Spleen (tissue), 11 donors: ENCODE data around the gene ACP3. TPM values are rescaled to one million over a fixed set of nuclear protein-coding genes. Genes with fewer than 3 reads are reported as not detected.

Experiments
- DNase-seq: peaks from one replicate; pipeline ENCODE4 v3.0.0-alpha.2; 2020
- H3K27ac ChIP-seq, 8 donors: fragments of 200-600 bp; sonication (generic) in 7 of 8; 1 replicate in 4 of 8; 2 replicates in 4 of 8; pipeline versions ENCODE4 v1.5.0 to v1.8.0; 2016 to 2021; ENCODE audit warnings: inconsistent platforms in 4 of 8, mild to moderate bottlenecking in 4 of 8, moderate library complexity in 1 of 8
- H3K27me3 ChIP-seq, 7 donors: fragments of 200-600 bp; sonication (generic) in 6 of 7; replicated peaks in 1 of 7; 1 replicate in 4 of 7; 2 replicates in 3 of 7; pipeline versions ENCODE4 v1.5.0 to v1.8.0; 2016 to 2021; ENCODE audit warnings: inconsistent platforms in 3 of 7, mild to moderate bottlenecking in 1 of 7
- H3K36me3 ChIP-seq, 6 donors: fragments of 200-600 bp; sonication (generic) in 5 of 6; 1 replicate in 4 of 6; 2 replicates in 2 of 6; pipeline versions ENCODE4 v1.5.0 to v1.8.0; 2016 to 2021; ENCODE audit warnings: inconsistent platforms in 2 of 6
- H3K4me1 ChIP-seq, 6 donors: fragments of 200-600 bp; sonication (generic) in 5 of 6; 1 replicate in 3 of 6; 2 replicates in 3 of 6; pipeline versions ENCODE4 v1.5.0 to v1.8.0; 2016 to 2021; ENCODE audit warnings: inconsistent platforms in 3 of 6
- H3K4me3 ChIP-seq, 8 donors: fragments of 200-600 bp; sonication (generic) in 7 of 8; 1 replicate in 4 of 8; 2 replicates in 4 of 8; pipeline versions ENCODE4 v1.5.0 to v1.8.0; 2016 to 2021; ENCODE audit warnings: inconsistent platforms in 4 of 8, mild to moderate bottlenecking in 4 of 8, moderate library complexity in 2 of 8
- H3K9me3 ChIP-seq, 8 donors: fragments of 200-600 bp; sonication (generic) in 7 of 8; 1 replicate in 4 of 8; 2 replicates in 4 of 8; pipeline versions ENCODE4 v1.5.0 to v1.8.0; 2016 to 2021; ENCODE audit warnings: inconsistent platforms in 4 of 8
- POLR2A ChIP-seq, 3 donors: fragments of 450-650 bp; IDR thresholded peaks; one replicate each; pipeline ENCODE4 v1.5.1; 2017; ENCODE audit warnings: antibody characterized with exemption in 3 of 3, mild to moderate bottlenecking in 1 of 3
- POLR2AphosphoS5 ChIP-seq, 3 donors: sonication (generic); formaldehyde crosslinking; IDR thresholded peaks; one replicate each; pipeline ENCODE4 v1.5.1; 2017; ENCODE audit warnings: antibody characterized with exemption in 3 of 3
- WGBS, 5 donors: extraction: QIAGEN DNeasy Blood & Tissue Kit in 3 of 5; methylation state at CpG; one replicate each; pipeline versions ENCODE4 v1.1.5 to v1.1.7; 2013 to 2018; 5-methylcytosine and 5-hydroxymethylcytosine counted together
- intact Hi-C: fragments of 100-400 bp; cut with DNase I; formaldehyde crosslinking; loops from one replicate; pipeline ENCODE4 v1.15.0; 2023; ENCODE audit warnings: low total_unique reads
- polyA plus RNA-seq, 3 donors: library from polyadenylated mRNA; stranded (reverse); fragments of 200-250 nt; gene quantifications; one replicate each; pipeline ENCODE4 v1.2.1, GENCODE V29; 2013
- total RNA-seq, 7 donors: library from RNA; depleted of rRNA in 3 of 7; stranded (reverse); fragments of >200 nt in 3 of 7; fragmentation: NEBNext Ultra II Directional in 4 of 7; extraction: Animal tissue kit (Norgen Biotek cat#: 25700) in 4 of 7; gene quantifications; one replicate each; pipeline versions ENCODE4 v1.1.0 to v1.2.1, GENCODE V29; 2016 to 2021
- TF ChIP-seq, protein P1 (sequence below), 11 experiments: fragments of 200-600 bp in 7 of 11; fragments of 450-650 bp in 4 of 11; sonication (generic) in 4 of 11; IDR thresholded peaks in 8 of 11; conservative IDR thresholded peaks in 3 of 11; 1 replicate in 7 of 11; 2 replicates in 4 of 11; pipeline versions ENCODE4 v1.4.0 to v1.8.0; 2016 to 2021; ENCODE audit warnings: antibody characterized with exemption in 11 of 11, inconsistent platforms in 4 of 11, mild to moderate bottlenecking in 1 of 11
- donor health status: healthy with polysubstance abuse.
- donor health status: DM: no; HTN: no; CAD: no; lungs with moderate emphysema.
- donor health status: DM: no; HTN: no; CAD: no.
- donor health status: Bipolar disorder and iron deficiency.
- donor health status: healthy.
- donor health status: DM: no; HTN: no; CAD: no.
- donor health status: DM: yes; HTN: yes; CAD: no.

ACP3 gene
- total and polyA plus RNA-seq, 10 donors: 0.09 to 16.3 (median 5.4) TPM

GRCh38 chr3:132332508-132332907 is 15.3 kb downstream of the ACP3 start:
- H3K36me3 ChIP-seq: peaks cover 0 to 39% (median 0%) of the 10 kb centered on the region in 6 donors
- H3K27me3 ChIP-seq: no peaks in the 10 kb centered on the region
- intact Hi-C loops: no loop called here
- 59 to 80% (median 70%) methylated on average over 1 of the region's 1 CpG for WGBS, 5 donors
- H3K4me1 ChIP-seq: no peaks in the 10 kb centered on the region
- H3K27ac ChIP-seq: no peak overlapping the region
- H3K4me3 ChIP-seq: no peak overlapping the region
- TF ChIP-seq, protein P1, sequence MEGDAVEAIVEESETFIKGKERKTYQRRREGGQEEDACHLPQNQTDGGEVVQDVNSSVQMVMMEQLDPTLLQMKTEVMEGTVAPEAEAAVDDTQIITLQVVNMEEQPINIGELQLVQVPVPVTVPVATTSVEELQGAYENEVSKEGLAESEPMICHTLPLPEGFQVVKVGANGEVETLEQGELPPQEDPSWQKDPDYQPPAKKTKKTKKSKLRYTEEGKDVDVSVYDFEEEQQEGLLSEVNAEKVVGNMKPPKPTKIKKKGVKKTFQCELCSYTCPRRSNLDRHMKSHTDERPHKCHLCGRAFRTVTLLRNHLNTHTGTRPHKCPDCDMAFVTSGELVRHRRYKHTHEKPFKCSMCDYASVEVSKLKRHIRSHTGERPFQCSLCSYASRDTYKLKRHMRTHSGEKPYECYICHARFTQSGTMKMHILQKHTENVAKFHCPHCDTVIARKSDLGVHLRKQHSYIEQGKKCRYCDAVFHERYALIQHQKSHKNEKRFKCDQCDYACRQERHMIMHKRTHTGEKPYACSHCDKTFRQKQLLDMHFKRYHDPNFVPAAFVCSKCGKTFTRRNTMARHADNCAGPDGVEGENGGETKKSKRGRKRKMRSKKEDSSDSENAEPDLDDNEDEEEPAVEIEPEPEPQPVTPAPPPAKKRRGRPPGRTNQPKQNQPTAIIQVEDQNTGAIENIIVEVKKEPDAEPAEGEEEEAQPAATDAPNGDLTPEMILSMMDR (IDR thresholded peaks at IDR 0.05 in 8 of 11, conservative IDR thresholded peaks at IDR 0.05 in 3 of 11): no peak
- no peak for TF ChIP-seq POLR2AphosphoS5 (IDR thresholded peaks at IDR 0.05)
- no peak for TF ChIP-seq POLR2A (IDR thresholded peaks at IDR 0.05)
- DNase-seq: no peak
- no peaks in the 10 kb centered on the region for H3K9me3 ChIP-seq

GRCh38 chr3:132341746-132342145 is 24.5 kb downstream of the ACP3 start:
- H3K4me1 ChIP-seq: peaks cover 0 to 19% (median 7%) of the 10 kb centered on the region in 6 donors
- H3K36me3 ChIP-seq: peaks cover 0 to 19% (median 0%) of the 10 kb centered on the region in 6 donors
- intact Hi-C loops: loop anchor here (5.0 kb wide), 1 partner anchor 89 kb away; no protein-coding TSS in a partner anchor
- no peak for DNase-seq
- TF ChIP-seq, protein P1 (IDR thresholded peaks at IDR 0.05 in 8 of 11, conservative IDR thresholded peaks at IDR 0.05 in 3 of 11): no peak
- TF ChIP-seq POLR2AphosphoS5 (IDR thresholded peaks at IDR 0.05) (no peak), POLR2A (IDR thresholded peaks at IDR 0.05) (no peak)
- no peak overlapping the region for H3K4me3 ChIP-seq
- no peak overlapping the region for H3K27ac ChIP-seq
- WGBS, 5 donors: 87 to 98% (median 97%) methylated on average over 2 of the region's 2 CpGs
- no peaks in the 10 kb centered on the region for H3K27me3 ChIP-seq
- no peaks in the 10 kb centered on the region for H3K9me3 ChIP-seq

DNA sequence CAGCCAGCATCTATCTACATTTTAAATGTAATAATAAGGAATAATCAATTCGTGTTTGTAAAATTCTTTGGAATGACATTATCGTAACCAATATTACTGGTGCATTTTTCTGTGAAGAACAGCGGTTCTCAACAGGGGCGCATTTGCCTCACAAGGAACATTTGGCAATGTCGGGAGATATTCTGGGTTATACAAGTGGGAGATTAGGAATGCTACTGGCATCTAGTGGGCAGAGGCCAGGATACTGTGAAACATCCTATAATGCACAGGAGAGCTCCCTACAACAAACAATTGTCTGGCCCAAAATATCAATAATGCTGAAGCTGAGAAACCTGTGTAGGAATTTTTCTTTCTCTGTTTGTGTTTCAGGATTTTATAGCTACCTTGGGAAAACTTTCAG is 25.0 kb downstream of the ACP3 start:
- Histone ChIP-seq H3K27me3 (no peaks in the 10 kb centered on the region), H3K4me1 (peaks cover 0 to 19% (median 7%) of the 10 kb centered on the region in 6 donors), H3K9me3 (no peaks in the 10 kb centered on the region), H3K27ac (peak overlapping the region in 1 of 8 donors; percentile 33), H3K4me3 (no peak overlapping the region), H3K36me3 (peaks cover 0 to 24% (median 0%) of the 10 kb centered on the region in 6 donors)
- WGBS, 5 donors: 85 to 93% (median 91%) methylated on average over 5 of the region's 5 CpGs
- TF ChIP-seq POLR2AphosphoS5 (IDR thresholded peaks at IDR 0.05): no peak
- no peak for TF ChIP-seq POLR2A (IDR thresholded peaks at IDR 0.05)
- TF ChIP-seq, protein P1 (IDR thresholded peaks at IDR 0.05 in 8 of 11, conservative IDR thresholded peaks at IDR 0.05 in 3 of 11): no peak
- intact Hi-C loops: loop anchor here (5.0 kb wide), 1 partner anchor 90 kb away; no protein-coding TSS in a partner anchor
- DNase-seq: no peak

- Histone ChIP-seq H3K27me3 (no peaks in the 10 kb centered on the region), H3K27ac (peak overlapping the region in 2 of 8 donors; percentile 33 to 34), H3K36me3 (peaks cover 0 to 27% (median 0%) of the 10 kb centered on the region in 6 donors), H3K4me3 (peak overlapping the region in 1 of 8 donors; percentile 38), H3K9me3 (no peaks in the 10 kb centered on the region), H3K4me1 (peaks cover 0 to 19% (median 7%) of the 10 kb centered on the region in 6 donors)
- intact Hi-C loops: loop anchor here (5.0 kb wide), 1 partner anchor 90 kb away; no protein-coding TSS in a partner anchor
- 44 to 59% (median 53%) methylated on average over 2 of the region's 2 CpGs for WGBS, 5 donors
- TF ChIP-seq, protein P1 (IDR thresholded peaks at IDR 0.05 in 8 of 11, conservative IDR thresholded peaks at IDR 0.05 in 3 of 11): no peak
- TF ChIP-seq POLR2A (IDR thresholded peaks at IDR 0.05): no peak
- no peak for TF ChIP-seq POLR2AphosphoS5 (IDR thresholded peaks at IDR 0.05)
- DNase-seq: no peak
Observed at GRCh38 chr3:132342610-132343009, 25.4 kb downstream of the ACP3 start.
